A549 treated with Mapracorat at 1 μM for 4 hours (cell line): ENCODE results near the gene SCG5. TPM values are rescaled to one million over a fixed set of nuclear protein-coding genes. Genes with fewer than 3 reads are reported as not detected.

Source experiments
- total RNA-seq: library from RNA; stranded (reverse); fragments of 200-300 nt; extraction: Qiagen RNA extraction; gene quantifications from 5 replicates; pipeline ENCODE4 v1.2.3, GENCODE V29; 2022

Gene SCG5
- 1.9 to 2.4 TPM (median 2.3 TPM) in 5 replicates for total RNA-seq

GRCh38 chr15:32641517-32642059 is at the start of gene SCG5:
Gene SCG5 (plus strand): TSS chr15:32641710. CDS start chr15:32643593, 1,883 bp downstream.

GRCh38 chr15:32593151-32593550 is 48.4 kb upstream of the SCG5 start, which contains the start of gene GOLGA8N:
Gene GOLGA8N (plus strand): TSS chr15:32593456.

DNA sequence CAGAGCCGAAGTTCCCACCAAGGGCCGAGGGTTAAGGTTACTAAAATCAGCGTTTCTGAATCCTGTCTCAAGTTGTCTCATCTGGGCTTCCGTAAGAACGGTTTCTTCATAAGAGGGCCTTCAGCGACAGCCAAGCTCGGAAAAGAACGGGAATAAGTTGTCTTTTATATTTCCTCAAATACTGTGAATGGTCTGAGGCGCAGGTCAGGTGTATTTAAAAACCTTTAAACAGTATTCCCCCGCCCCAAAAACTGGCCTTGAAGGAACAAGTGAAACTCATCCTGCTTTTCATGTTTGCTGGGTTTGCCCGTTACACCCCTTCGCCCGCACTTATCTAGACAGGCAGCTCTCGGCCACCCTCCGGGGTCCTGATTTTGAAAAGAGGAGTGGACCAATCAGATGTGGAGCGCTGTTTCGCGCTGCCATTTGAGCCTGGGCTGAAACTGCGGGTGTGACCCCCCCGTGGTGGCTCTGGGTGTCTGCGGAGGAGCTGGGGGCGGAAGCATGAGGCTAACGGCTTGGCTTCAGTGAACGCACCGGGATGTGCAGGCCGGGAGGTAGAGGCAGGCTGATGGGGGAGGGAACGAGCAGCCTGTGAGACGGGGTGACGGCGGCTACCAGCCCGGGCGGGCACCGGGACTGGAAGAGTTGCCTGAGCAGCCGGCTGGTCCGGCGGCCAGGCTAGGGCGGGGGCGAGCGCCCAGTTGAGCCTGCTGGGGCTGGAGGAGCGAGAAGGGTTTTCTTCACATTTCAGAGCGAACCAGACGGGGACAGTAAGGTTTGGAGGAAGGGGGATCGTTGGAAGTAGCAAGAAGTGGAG is 26.2 kb upstream of the SCG5 start, which contains the start of gene ARHGAP11A:
Gene ARHGAP11A, plus strand, starts transcription at position 454 of the 820 bp plus-strand sequence. CDS start 708 bp downstream, outside the sequence.

GRCh38 chr15:32717426-32718226 is 76.1 kb downstream of the SCG5 start, which contains the start of gene GREM1:
Gene GREM1 (plus strand): TSS chr15:32718004. CDS start chr15:32730691, 12,687 bp downstream.

Other genes with a start within 250 kb of the SCG5 start
- gene GOLGA8K, start 238.4 kb upstream of the SCG5 start, total RNA-seq, result 0.34 to 0.95 TPM (median 0.42 TPM) in 5 replicates
- 0.26 to 0.60 TPM (median 0.35 TPM) in 5 replicates for gene GOLGA8O, start 186.1 kb upstream of the SCG5 start, total RNA-seq
- gene GOLGA8N, start 48.3 kb upstream of the SCG5 start, total RNA-seq, result 0.95 to 1.7 TPM (median 1.3 TPM) in 5 replicates
- gene ARHGAP11A, start 26.2 kb upstream of the SCG5 start, total RNA-seq, result 53.1 to 91.3 TPM (median 73.1 TPM) in 5 replicates
- gene GREM1, start 76.3 kb downstream of the SCG5 start, total RNA-seq, result 3.6 to 8.5 TPM (median 5.8 TPM) in 5 replicates